Stimulated activated CD8-positive, alpha-beta memory T cell treated with anti-CD3 and anti-CD28 coated beads, Interleukin-2, amount 100 ng/mL, for 48 hours (primary cell): ENCODE results near the gene CUX1.
"Not testable (repeated sequence)": the region's sequence is repeated elsewhere in the genome, so short reads cannot be mapped to it uniquely, and the experiment has no call there.

ENCODE experiments used
- DNase-seq, 2 donors: peaks; one replicate each; pipeline ENCODE4 v3.0.0-alpha.2; 2020; ENCODE audit warnings: low read depth in 2 of 2

Gene CUX1

GRCh38 chr7:102306916-102307677 lies 489.7 kb downstream of the CUX1 start:
- no peak for DNase-seq

GRCh38 chr7:102310414-102310815 lies 493.0 kb downstream of the CUX1 start:
- DNase-seq: no peak

- DNase-seq: no peak
Measured at GRCh38 chr7:102312317-102312716, 494.9 kb downstream of the CUX1 start.

GRCh38 chr7:102313997-102314780 lies 496.8 kb downstream of the CUX1 start:
- no peak for DNase-seq

- DNase-seq: no peak
Measured at GRCh38 chr7:102317231-102318059, 500.0 kb downstream of the CUX1 start.

GRCh38 chr7:102318482-102318971 lies 501.1 kb downstream of the CUX1 start:
- no peak for DNase-seq

- DNase-seq: no peak
Measured at GRCh38 chr7:102319671-102320070, 502.2 kb downstream of the CUX1 start.

- no peak for DNase-seq
Measured at GRCh38 chr7:102320181-102320580, 502.8 kb downstream of the CUX1 start.

- DNase-seq: no peak
Measured at GRCh38 chr7:102320601-102321350, 503.4 kb downstream of the CUX1 start.

GRCh38 chr7:102321351-102322201 lies 504.1 kb downstream of the CUX1 start:
- DNase-seq: no peak

GRCh38 chr7:102322202-102322715 lies 504.8 kb downstream of the CUX1 start:
- DNase-seq: no peak

GRCh38 chr7:102323914-102324195 lies 506.4 kb downstream of the CUX1 start:
- DNase-seq: no peak

- not testable (repeated sequence) for DNase-seq
Measured at GRCh38 chr7:102325106-102325505, 507.7 kb downstream of the CUX1 start.

GRCh38 chr7:102326157-102326889 lies 508.9 kb downstream of the CUX1 start:
- no peak for DNase-seq

- DNase-seq: not testable (repeated sequence)
Measured at GRCh38 chr7:102327183-102327582, 509.8 kb downstream of the CUX1 start.

- not testable (repeated sequence) for DNase-seq
Measured at GRCh38 chr7:102328863-102329262, 511.4 kb downstream of the CUX1 start.

GRCh38 chr7:102329366-102329765 lies 511.9 kb downstream of the CUX1 start:
- DNase-seq: not testable (repeated sequence)

GRCh38 chr7:102330666-102331460 lies 513.4 kb downstream of the CUX1 start:
- not testable (repeated sequence) for DNase-seq
